Neural cell (in vitro differentiated cells): Measurements from ENCODE around the gene MARVELD1. TPM values are rescaled to one million over a fixed set of nuclear protein-coding genes. Genes with fewer than 3 reads are reported as not detected.

Experiments used
- H2AFZ ChIP-seq: fragments of 200-600, 300-800 bp; sonication (generic), shearing (Covaris generic); 2 replicates; pipeline ENCODE4 v1.6.0; 2014; ENCODE audit warnings: low read depth, mild to moderate bottlenecking, antibody characterized with exemption, low read length, moderate library complexity
- H3F3A ChIP-seq: fragments of 200-600 bp; shearing (Covaris generic); 2 replicates; pipeline ENCODE4 v1.6.1; 2016; ENCODE audit warnings: mild to moderate bottlenecking, moderate library complexity, mixed read lengths, antibody characterized with exemption, low read length; ENCODE audit not compliant: insufficient read depth, poor library complexity, severe bottlenecking
- H3K27ac ChIP-seq: fragments of 200-600, 300-800 bp; sonication (generic), shearing (Covaris generic); 2 replicates; pipeline ENCODE4 v1.5.1; 2014; ENCODE audit warnings: mild to moderate bottlenecking, low read length, moderate library complexity
- H3K27me3 ChIP-seq: fragments of 300-800, 200-600 bp; sonication (generic), shearing (Covaris generic); 2 replicates; pipeline ENCODE4 v1.6.0; 2014; ENCODE audit warnings: mild to moderate bottlenecking, low read depth, low read length, moderate library complexity; ENCODE audit not compliant: insufficient read depth
- H3K36me3 ChIP-seq: fragments of 300-800, 200-600 bp; sonication (generic), shearing (Covaris generic); 2 replicates; pipeline ENCODE4 v1.5.1; 2014; ENCODE audit warnings: mild to moderate bottlenecking, antibody characterized with exemption, low read length, moderate library complexity; ENCODE audit not compliant: insufficient read depth
- H3K4me2 ChIP-seq: fragments of 300-800, 200-600 bp; sonication (generic), shearing (Covaris generic); 2 replicates; pipeline ENCODE4 v1.6.0; 2014; ENCODE audit warnings: mild to moderate bottlenecking, low read length
- H3K4me3 ChIP-seq: fragments of 300-800, 200-600 bp; sonication (generic), shearing (Covaris generic); 2 replicates; pipeline ENCODE4 v1.5.1; 2014; ENCODE audit warnings: mild to moderate bottlenecking, low read length, moderate library complexity
- H3K79me2 ChIP-seq: fragments of 200-600 bp; shearing (Covaris generic); replicated peaks from 2 replicates; pipeline ENCODE4 v1.6.0; 2014; ENCODE audit warnings: mild to moderate bottlenecking, low read length, moderate library complexity; ENCODE audit not compliant: insufficient read depth
- H3K9ac ChIP-seq: fragments of 300-800, 200-600 bp; sonication (generic), shearing (Covaris generic); 2 replicates; pipeline ENCODE4 v1.6.1; 2016; ENCODE audit warnings: mild to moderate bottlenecking, low read length, mixed read lengths
- H3K9me2 ChIP-seq: fragments of 200-600 bp; shearing (Covaris generic); 2 replicates; pipeline ENCODE4 v1.6.1; 2016; ENCODE audit warnings: mild to moderate bottlenecking, low read length, mixed read lengths; ENCODE audit not compliant: insufficient read depth
- H3K9me3 ChIP-seq: fragments of 200-600, 300-800 bp; sonication (generic), shearing (Covaris generic); 2 replicates; pipeline ENCODE4 v1.6.1; 2016; ENCODE audit warnings: mild to moderate bottlenecking, mixed run types, low read length, moderate library complexity, mixed read lengths
- H4K20me1 ChIP-seq: fragments of 200-600 bp; shearing (Covaris generic); 2 replicates; pipeline ENCODE4 v1.6.1; 2016; ENCODE audit warnings: mild to moderate bottlenecking, mixed run types; ENCODE audit not compliant: insufficient read depth
- CTCF ChIP-seq: fragments of 450-650 bp; IDR thresholded peaks from 2 replicates; pipeline ENCODE4 v1.5.1; 2014; ENCODE audit warnings: antibody characterized with exemption, mild to moderate bottlenecking, moderate library complexity; ENCODE audit not compliant: poor library complexity, severe bottlenecking
- EP300 ChIP-seq: fragments of 450-650 bp; conservative IDR thresholded peaks from 2 replicates; pipeline ENCODE4 v1.6.1; 2014; ENCODE audit warnings: antibody characterized with exemption, mild to moderate bottlenecking, moderate library complexity; ENCODE audit not compliant: poor library complexity, severe bottlenecking
- EZH2 ChIP-seq: fragments of 200-600, 300-800 bp; shearing (Covaris generic), sonication (generic); IDR thresholded peaks from 2 replicates; pipeline ENCODE4 v1.6.1; 2014; ENCODE audit warnings: antibody characterized with exemption, low read length, borderline replicate concordance, mild to moderate bottlenecking; ENCODE audit not compliant: insufficient read depth, poor library complexity, severe bottlenecking
- MXI1 ChIP-seq: fragments of 450-650 bp; conservative IDR thresholded peaks from 2 replicates; pipeline ENCODE4 v1.6.1; 2014; ENCODE audit warnings: antibody characterized with exemption, mild to moderate bottlenecking; ENCODE audit not compliant: poor library complexity, severe bottlenecking
- POLR2AphosphoS5 ChIP-seq: IDR thresholded peaks from 2 replicates; pipeline ENCODE4 v1.6.1; 2012
- RAD21 ChIP-seq: fragments of 450-650 bp; conservative IDR thresholded peaks from 2 replicates; pipeline ENCODE4 v1.6.1; 2014; ENCODE audit warnings: antibody characterized with exemption, mild to moderate bottlenecking, moderate library complexity
- REST ChIP-seq: IDR thresholded peaks from 2 replicates; pipeline ENCODE4 v1.6.1; 2012; ENCODE audit warnings: borderline replicate concordance
- SMC3 ChIP-seq: fragments of 450-650 bp; conservative IDR thresholded peaks from 2 replicates; pipeline ENCODE4 v1.6.1; 2014; ENCODE audit warnings: antibody characterized with exemption, mild to moderate bottlenecking, moderate library complexity; ENCODE audit not compliant: poor library complexity
- TAF1 ChIP-seq: IDR thresholded peaks from 2 replicates; pipeline ENCODE4 v1.6.1; 2012; ENCODE audit warnings: low read depth
- polyA plus RNA-seq: library from polyadenylated mRNA; depleted of rRNA; stranded (reverse); fragments of >200 nt; gene quantifications from 2 replicates; pipeline ENCODE4 v1.2.3, GENCODE V29; 2014

Gene MARVELD1
- polyA plus RNA-seq, 1 donor from 2014 or later = 2.3 TPM

GRCh38 chr10:97718178-97718577 lies 4.6 kb downstream of the MARVELD1 start:
- no peaks in the 10 kb centered on the region for H3K36me3 ChIP-seq
- H3K9ac ChIP-seq = no peak overlapping the region
- no peak overlapping the region for H3K4me3 ChIP-seq
- H2AFZ ChIP-seq = no peak overlapping the region
- no peak overlapping the region for H3K27ac ChIP-seq
- no peaks in the 10 kb centered on the region for H3K79me2 ChIP-seq
- no peaks in the 10 kb centered on the region for H4K20me1 ChIP-seq
- TF ChIP-seq TAF1 (no peak), RAD21 (no peak), MXI1 (no peak), CTCF (no peak), EZH2 (no peak)
- H3K4me2 ChIP-seq = no peak overlapping the region
- H3K9me2 ChIP-seq = no peaks in the 10 kb centered on the region
- peaks cover 12% of the 10 kb centered on the region for H3K27me3 ChIP-seq
- no peaks in the 10 kb centered on the region for H3F3A ChIP-seq
- H3K9me3 ChIP-seq = no peaks in the 10 kb centered on the region

- H3K79me2 ChIP-seq = no peaks in the 10 kb centered on the region
- TF ChIP-seq POLR2AphosphoS5 = no peak
- no peak for TF ChIP-seq TAF1
- TF ChIP-seq RAD21 = no peak
- TF ChIP-seq CTCF = no peak
- TF ChIP-seq EP300 = no peak
- no peak for TF ChIP-seq SMC3
- no peak for TF ChIP-seq REST
- no peak for TF ChIP-seq EZH2
- TF ChIP-seq MXI1 = no peak
These were observed 5.2 kb downstream of the MARVELD1 start for GRCh38 chr10:97718659-97719142.

More at GRCh38 chr10:97718659-97719142, 5.2 kb downstream of the MARVELD1 start:
- Histone ChIP-seq H4K20me1 (no peaks in the 10 kb centered on the region), H3K9me3 (no peaks in the 10 kb centered on the region), H3K27me3 (peaks cover 12% of the 10 kb centered on the region), H3K9ac (no peak overlapping the region), H3K4me3 (no peak overlapping the region), H3K9me2 (no peaks in the 10 kb centered on the region), H3K4me2 (no peak overlapping the region), H3F3A (no peaks in the 10 kb centered on the region), H3K36me3 (no peaks in the 10 kb centered on the region), H3K27ac (no peak overlapping the region), H2AFZ (no peak overlapping the region)
